ENCODE measurements around the gene LHFPL3. TPM values are rescaled to one million over a fixed set of nuclear protein-coding genes. Genes with fewer than 3 reads are reported as not detected.

The LHFPL3 gene
- total RNA-seq, 1 experiment from 2014 or later, result 0.83 TPM

- DNase-seq (ENCODE audit: low spot score) (peak; percentile 22), ATAC-seq (peak; percentile 51)
- CTCF ChIA-PET, result no interaction called here
- 0 out of 2 replicates have a peak, but pooled peaks have one; percentile 35 for TF ChIP-seq FOXP1 (CRISPR knock-in tag; IDR thresholded peaks at IDR 0.05; ENCODE audit: borderline replicate concordance)
- no peak for TF ChIP-seq SOX15 (CRISPR knock-in tag; IDR thresholded peaks at IDR 0.05)
- TF ChIP-seq ESRRA (CRISPR knock-in tag; IDR thresholded peaks at IDR 0.05; ENCODE audit: borderline replicate concordance), result peak; percentile 25; the same call in 1 of the 2 replicates
- TF ChIP-seq RELA (CRISPR knock-in tag; IDR thresholded peaks at IDR 0.05; ENCODE audit: borderline replicate concordance), result 0 out of 2 replicates have a peak, but pooled peaks have one; percentile 46
- peaks cover 16% of the 10 kb centered on the region for H3K4me1 Mint-ChIP-seq
- H3K9me3 Mint-ChIP-seq, result no peaks in the 10 kb centered on the region
- POLR2A ChIA-PET, result no interaction called here
- H3K36me3 Mint-ChIP-seq, result no peaks in the 10 kb centered on the region
- H3K4me3 Mint-ChIP-seq, result peak overlapping the region; percentile 74
- H3K27ac Mint-ChIP-seq, result no peak overlapping the region
- peaks cover 69% of the 10 kb centered on the region for H3K27me3 Mint-ChIP-seq (ENCODE audit: low read depth)
Observed at GRCh38 chr7:104328970-104329825, 795 bp downstream of the LHFPL3 start.

GRCh38 chr7:104341546-104341945 lies 13.1 kb downstream of the LHFPL3 start:
- H3K36me3 Mint-ChIP-seq, result no peaks in the 10 kb centered on the region
- H3K9me3 Mint-ChIP-seq, result no peaks in the 10 kb centered on the region
- H3K27ac Mint-ChIP-seq, result no peak overlapping the region
- no peaks in the 10 kb centered on the region for H3K27me3 Mint-ChIP-seq (ENCODE audit: low read depth)
- POLR2A ChIA-PET, result no interaction called here
- H3K4me3 Mint-ChIP-seq, result no peak overlapping the region
- peak; percentile 100 for ATAC-seq
- CTCF ChIA-PET, result interaction anchor here (0.6 to 1.7 kb wide), 5 partner anchors 54 to 542 kb away, joined by 3 to 6 read pairs (median 4); no protein-coding TSS in a partner anchor
- no peaks in the 10 kb centered on the region for H3K4me1 Mint-ChIP-seq
- DNase-seq (ENCODE audit: low spot score), result peak; percentile 73
- TF ChIP-seq CTCF (IDR thresholded peaks at IDR 0.05) (0 out of 2 replicates have a peak, but pooled peaks have one; percentile 29), AFF4 (CRISPR knock-in tag; IDR thresholded peaks at IDR 0.05; ENCODE audit: borderline replicate concordance) (no peak)

GRCh38 chr7:104352736-104353135 lies 24.3 kb downstream of the LHFPL3 start:
- ChIA-PET CTCF (no interaction called here), POLR2A (no interaction called here)
- no peak overlapping the region for H3K27ac Mint-ChIP-seq

GRCh38 chr7:104357166-104357565 lies 28.8 kb downstream of the LHFPL3 start:
- DNase-seq (ENCODE audit: low spot score) (no peak), ATAC-seq (no peak)
- H3K9me3 Mint-ChIP-seq, result no peaks in the 10 kb centered on the region
- peaks cover 27% of the 10 kb centered on the region for H3K4me1 Mint-ChIP-seq
- H3K4me3 Mint-ChIP-seq, result no peak overlapping the region
- no peak overlapping the region for H3K27ac Mint-ChIP-seq
- H3K27me3 Mint-ChIP-seq (ENCODE audit: low read depth), result no peaks in the 10 kb centered on the region
- CTCF ChIA-PET, result no interaction called here
- no peaks in the 10 kb centered on the region for H3K36me3 Mint-ChIP-seq
- POLR2A ChIA-PET, result no interaction called here
- TF ChIP-seq ZNF317 (CRISPR knock-in tag; IDR thresholded peaks at IDR 0.05; ENCODE audit: borderline replicate concordance, low read depth) (no peak), JAZF1 (CRISPR knock-in tag; IDR thresholded peaks at IDR 0.05) (no peak), SMAD3 (CRISPR knock-in tag; IDR thresholded peaks at IDR 0.05; ENCODE audit: borderline replicate concordance) (no peak), AFF4 (CRISPR knock-in tag; IDR thresholded peaks at IDR 0.05; ENCODE audit: borderline replicate concordance) (no peak), NR2C2 (CRISPR knock-in tag; IDR thresholded peaks at IDR 0.05) (no peak)

More at GRCh38 chr7:104352736-104353135, 24.3 kb downstream of the LHFPL3 start:
- TF ChIP-seq TEAD4 (CRISPR knock-in tag; IDR thresholded peaks at IDR 0.05), result no peak
- no peak for TF ChIP-seq ZNF396 (CRISPR knock-in tag; IDR thresholded peaks at IDR 0.05; ENCODE audit: borderline replicate concordance)
- TF ChIP-seq NFATC4 (CRISPR knock-in tag; IDR thresholded peaks at IDR 0.05), result no peak
- TF ChIP-seq PREB (CRISPR knock-in tag; IDR thresholded peaks at IDR 0.05; ENCODE audit: borderline replicate concordance), result no peak
- no peak for TF ChIP-seq HMGA2 (CRISPR knock-in tag; IDR thresholded peaks at IDR 0.05)
- ATAC-seq, result no peak
- Mint-ChIP-seq H3K4me1 (peaks cover 2% of the 10 kb centered on the region; the same call in 1 of the 2 replicates), H3K4me3 (no peak overlapping the region), H3K36me3 (no peaks in the 10 kb centered on the region), H3K27me3 (ENCODE audit: low read depth) (no peaks in the 10 kb centered on the region), H3K9me3 (no peaks in the 10 kb centered on the region)
- DNase-seq (ENCODE audit: low spot score), result no peak

Data from WTC11 (cell line).